OCI-LY3 (cell line): ENCODE measurements around the gene TMEM121B.

Experiments used
- CTCF ChIP-seq: fragments of 200-600, 300-600 bp; sonication (generic); IDR thresholded peaks from 2 replicates; pipeline ENCODE4 v1.5.1; 2014; ENCODE audit warnings: antibody characterized with exemption, low read length, low read depth
- EZH2phosphoT487 ChIP-seq: fragments of 200-600 bp; shearing (Covaris generic); IDR thresholded peaks from 2 replicates; pipeline ENCODE4 v1.6.1; 2018; ENCODE audit warnings: antibody characterized with exemption, mixed run types, low read depth

- TF ChIP-seq CTCF: no peak
- TF ChIP-seq EZH2phosphoT487: no peak
Observed at GRCh38 chr22:17121233-17122195, at the start of gene TMEM121B.
